GM21390 (cell line): ENCODE measurements around the gene OR51B2.
A peak's percentile ranks its signal among the peaks of the same experiment; 100 is the strongest.
"Not testable (repeated sequence)": the region's sequence is repeated elsewhere in the genome, so short reads cannot be mapped to it uniquely, and the experiment has no call there.

ENCODE experiments used
- ATAC-seq: cut with Tn5 transposase; IDR thresholded peaks from one replicate; pipeline ENCODE4 v1.9.1; 2021; ENCODE audit not compliant: unreplicated experiment

Gene OR51B2

GRCh38 chr11:5313326-5314023, 10.6 kb downstream of the OR51B2 start:
- ATAC-seq = not testable (repeated sequence)

- ATAC-seq = no peak
These were observed 13.7 kb downstream of the OR51B2 start for GRCh38 chr11:5310423-5310822.

GRCh38 chr11:5307256-5308019, 16.7 kb downstream of the OR51B2 start:
- ATAC-seq = no peak

GRCh38 chr11:5304046-5304445, 20.1 kb downstream of the OR51B2 start:
- ATAC-seq = no peak

- no peak for ATAC-seq
These were observed 20.5 kb downstream of the OR51B2 start for GRCh38 chr11:5303626-5304025.

- ATAC-seq = no peak
These were observed 22.3 kb downstream of the OR51B2 start, which contains the start of gene OR51B4 for GRCh38 chr11:5301846-5302245. OR51B4 (minus strand) TSS chr11:5301946; CDS start chr11:5301946, 0 bp downstream.

- no peak for ATAC-seq
These were observed 23.8 kb downstream of the OR51B2 start for GRCh38 chr11:5300251-5300650.

GRCh38 chr11:5298451-5298850, 25.6 kb downstream of the OR51B2 start:
- no peak for ATAC-seq

- ATAC-seq = no peak
These were observed 26.3 kb downstream of the OR51B2 start for GRCh38 chr11:5297721-5298323.

- not testable (repeated sequence) for ATAC-seq
These were observed 29.6 kb downstream of the OR51B2 start for GRCh38 chr11:5294342-5294995.

- no peak for ATAC-seq
These were observed 31.1 kb downstream of the OR51B2 start for GRCh38 chr11:5293028-5293427.

- ATAC-seq = peak; percentile 96
These were observed 32.8 kb downstream of the OR51B2 start for GRCh38 chr11:5291207-5291838.

GRCh38 chr11:5290106-5290505, 34.0 kb downstream of the OR51B2 start:
- no peak for ATAC-seq

- ATAC-seq = no peak
These were observed 34.4 kb downstream of the OR51B2 start for GRCh38 chr11:5289696-5290095.

- no peak for ATAC-seq
These were observed 35.1 kb downstream of the OR51B2 start for GRCh38 chr11:5288906-5289550.

GRCh38 chr11:5288108-5288905, 35.8 kb downstream of the OR51B2 start:
- no peak for ATAC-seq

- no peak for ATAC-seq
These were observed 37.2 kb downstream of the OR51B2 start for GRCh38 chr11:5286901-5287300.

GRCh38 chr11:5286351-5286750, 37.7 kb downstream of the OR51B2 start:
- ATAC-seq = no peak

- no peak for ATAC-seq
These were observed 38.3 kb downstream of the OR51B2 start for GRCh38 chr11:5285703-5286340.
